Measurements from ENCODE around the gene SRXN1.

The SRXN1 gene

DNA sequence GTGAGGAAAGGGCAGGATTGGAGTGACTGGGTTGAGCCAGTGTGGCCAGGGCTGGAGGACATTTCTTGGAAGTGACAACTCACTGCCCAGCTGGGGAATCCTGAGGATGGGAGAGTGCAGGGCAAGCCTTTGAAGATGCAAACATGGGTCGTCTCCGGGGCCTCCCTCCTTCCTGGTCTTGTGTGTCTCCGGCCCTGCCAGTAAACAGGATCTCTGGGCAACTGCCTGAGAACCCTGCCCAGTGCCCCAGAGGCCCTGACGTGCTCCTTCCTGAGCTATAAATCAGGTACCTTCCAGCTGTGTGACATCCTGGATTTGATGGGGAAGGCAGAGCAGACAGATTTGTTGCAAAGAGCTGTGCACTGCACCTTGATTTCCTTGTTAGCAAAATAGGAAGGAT, 30.0 kb downstream of the SRXN1 start:
- H3K4me3 ChIP-seq (ENCODE audit: low read length), result no peak overlapping the region
- no peaks in the 10 kb centered on the region for H3K36me3 ChIP-seq (ENCODE audit: control insufficient read depth, low read depth, low read length)
- no peaks in the 10 kb centered on the region for H3K27me3 ChIP-seq (ENCODE audit: control insufficient read depth, insufficient read depth, low read length)
- peaks cover 3% of the 10 kb centered on the region for H3K4me1 ChIP-seq (ENCODE audit: control insufficient read depth, low read depth, low read length)
- H3K9me3 ChIP-seq (ENCODE audit: control insufficient read depth, low read depth, low read length), result no peaks in the 10 kb centered on the region
- no peak overlapping the region for H3K27ac ChIP-seq (ENCODE audit: low read length)
- no peak overlapping the region for H3K9ac ChIP-seq (ENCODE audit: low read length)

DNA sequence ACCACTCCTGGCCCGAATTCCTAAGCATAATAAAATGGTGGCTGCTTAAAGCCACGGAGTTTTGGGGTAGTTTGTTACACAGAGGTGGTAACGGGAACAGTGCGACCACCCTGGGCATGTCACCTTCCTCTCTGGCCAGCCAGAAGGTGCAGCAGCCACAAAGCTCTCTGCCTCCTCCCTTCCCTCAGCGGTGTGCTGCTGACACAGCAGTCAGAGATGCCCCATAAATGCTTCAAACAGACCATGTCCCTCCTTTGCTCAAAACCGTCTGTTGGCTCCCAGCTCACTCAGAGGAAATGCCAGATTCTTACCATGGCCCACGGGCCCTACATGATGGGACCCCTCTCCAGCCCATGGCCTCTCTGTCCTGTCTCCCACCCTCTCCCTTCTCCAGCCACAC, 30.8 kb downstream of the SRXN1 start:
- Histone ChIP-seq H3K4me1 (ENCODE audit: control insufficient read depth, low read depth, low read length) (peaks cover 3% of the 10 kb centered on the region), H3K27me3 (ENCODE audit: control insufficient read depth, insufficient read depth, low read length) (no peaks in the 10 kb centered on the region), H3K36me3 (ENCODE audit: control insufficient read depth, low read depth, low read length) (no peaks in the 10 kb centered on the region), H3K9me3 (ENCODE audit: control insufficient read depth, low read depth, low read length) (no peaks in the 10 kb centered on the region), H3K4me3 (ENCODE audit: low read length) (no peak overlapping the region), H3K9ac (ENCODE audit: low read length) (no peak overlapping the region), H3K27ac (ENCODE audit: low read length) (no peak overlapping the region)

GRCh38 chr20:621125-621756, 31.8 kb downstream of the SRXN1 start:
- no peaks in the 10 kb centered on the region for H3K27me3 ChIP-seq (ENCODE audit: control insufficient read depth, insufficient read depth, low read length)
- H3K4me3 ChIP-seq (ENCODE audit: low read length), result no peak overlapping the region
- H3K9me3 ChIP-seq (ENCODE audit: control insufficient read depth, low read depth, low read length), result no peaks in the 10 kb centered on the region
- H3K9ac ChIP-seq (ENCODE audit: low read length), result no peak overlapping the region
- no peaks in the 10 kb centered on the region for H3K36me3 ChIP-seq (ENCODE audit: control insufficient read depth, low read depth, low read length)
- no peak overlapping the region for H3K27ac ChIP-seq (ENCODE audit: low read length)
- H3K4me1 ChIP-seq (ENCODE audit: control insufficient read depth, low read depth, low read length), result peaks cover 6% of the 10 kb centered on the region

GRCh38 chr20:620246-620645, 32.8 kb downstream of the SRXN1 start:
- H3K4me3 ChIP-seq (ENCODE audit: low read length), result no peak overlapping the region
- no peak overlapping the region for H3K9ac ChIP-seq (ENCODE audit: low read length)
- no peak overlapping the region for H3K27ac ChIP-seq (ENCODE audit: low read length)
- H3K9me3 ChIP-seq (ENCODE audit: control insufficient read depth, low read depth, low read length), result no peaks in the 10 kb centered on the region
- no peaks in the 10 kb centered on the region for H3K36me3 ChIP-seq (ENCODE audit: control insufficient read depth, low read depth, low read length)
- peaks cover 6% of the 10 kb centered on the region for H3K4me1 ChIP-seq (ENCODE audit: control insufficient read depth, low read depth, low read length)
- no peaks in the 10 kb centered on the region for H3K27me3 ChIP-seq (ENCODE audit: control insufficient read depth, insufficient read depth, low read length)

GRCh38 chr20:618980-619379, 34.0 kb downstream of the SRXN1 start:
- Histone ChIP-seq H3K4me1 (ENCODE audit: control insufficient read depth, low read depth, low read length) (peaks cover 6% of the 10 kb centered on the region), H3K36me3 (ENCODE audit: control insufficient read depth, low read depth, low read length) (no peaks in the 10 kb centered on the region), H3K27me3 (ENCODE audit: control insufficient read depth, insufficient read depth, low read length) (no peaks in the 10 kb centered on the region), H3K27ac (ENCODE audit: low read length) (no peak overlapping the region), H3K9me3 (ENCODE audit: control insufficient read depth, low read depth, low read length) (no peaks in the 10 kb centered on the region), H3K9ac (ENCODE audit: low read length) (no peak overlapping the region), H3K4me3 (ENCODE audit: low read length) (no peak overlapping the region)

DNA sequence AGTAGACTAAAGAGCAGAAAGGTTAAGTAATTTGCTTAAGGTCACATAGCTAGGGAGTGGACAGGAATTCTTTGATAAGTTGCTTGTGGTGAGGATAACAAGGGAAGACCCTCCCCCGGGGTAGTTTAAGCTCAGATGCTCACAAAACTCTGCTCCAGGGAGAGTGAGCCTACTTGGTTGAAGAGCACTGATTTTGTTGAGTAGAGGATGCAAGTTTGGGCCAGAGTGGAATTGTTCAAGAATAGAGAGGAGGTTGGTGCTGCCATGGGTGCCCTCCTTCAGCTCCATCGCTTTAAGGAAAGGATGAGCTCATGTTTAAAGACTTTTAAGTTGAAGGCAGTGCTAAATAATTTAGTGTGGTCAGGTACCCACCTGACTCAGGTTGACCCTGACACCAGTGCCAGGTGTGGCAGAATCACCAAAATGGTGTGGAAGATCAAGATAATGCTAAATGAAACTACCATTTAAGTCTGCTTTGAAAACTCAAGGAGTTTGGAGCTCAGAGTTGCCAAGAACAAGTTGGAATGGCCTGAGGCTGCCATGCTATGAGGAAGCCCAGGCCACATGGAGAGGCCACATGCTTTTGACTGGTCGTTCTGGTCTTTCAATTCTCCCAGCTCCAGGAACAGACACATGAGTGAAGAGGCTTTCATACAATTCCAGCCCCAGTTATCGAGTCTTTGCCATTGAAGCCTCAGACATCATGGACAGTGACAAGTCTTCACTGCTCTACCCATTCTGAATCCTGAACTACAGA, 34.9 kb downstream of the SRXN1 start:
- Histone ChIP-seq H3K27ac (ENCODE audit: low read length) (no peak overlapping the region), H3K27me3 (ENCODE audit: control insufficient read depth, insufficient read depth, low read length) (no peaks in the 10 kb centered on the region), H3K4me3 (ENCODE audit: low read length) (no peak overlapping the region), H3K9ac (ENCODE audit: low read length) (no peak overlapping the region), H3K9me3 (ENCODE audit: control insufficient read depth, low read depth, low read length) (no peaks in the 10 kb centered on the region), H3K36me3 (ENCODE audit: control insufficient read depth, low read depth, low read length) (no peaks in the 10 kb centered on the region), H3K4me1 (ENCODE audit: control insufficient read depth, low read depth, low read length) (peaks cover 6% of the 10 kb centered on the region)

DNA sequence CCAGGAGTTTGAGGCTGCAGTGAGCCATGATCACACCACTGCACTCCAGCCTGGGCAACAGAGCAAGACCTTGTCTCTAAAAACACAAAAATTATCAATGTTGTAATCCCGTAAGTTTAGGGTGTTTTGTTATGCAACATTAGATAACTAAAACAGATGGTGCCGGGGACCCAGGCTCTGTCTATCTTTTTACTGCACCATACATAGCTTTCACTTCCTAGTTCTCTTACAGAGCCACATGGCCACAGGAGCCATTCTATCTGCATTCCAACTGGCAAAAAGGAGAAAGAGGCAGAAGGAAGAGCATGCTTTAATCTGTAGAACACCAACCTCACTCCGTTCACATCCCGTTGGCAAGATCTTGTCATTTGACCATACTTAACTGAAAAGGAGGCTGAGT, 37.5 kb downstream of the SRXN1 start:
- peaks cover 17% of the 10 kb centered on the region for H3K27me3 ChIP-seq (ENCODE audit: control insufficient read depth, insufficient read depth, low read length)

GRCh38 chr20:611843-612185, 41.2 kb downstream of the SRXN1 start:
- Histone ChIP-seq H3K9me3 (ENCODE audit: control insufficient read depth, low read depth, low read length) (no peaks in the 10 kb centered on the region), H3K4me1 (ENCODE audit: control insufficient read depth, low read depth, low read length) (peaks cover 15% of the 10 kb centered on the region), H3K9ac (ENCODE audit: low read length) (no peak overlapping the region), H3K27me3 (ENCODE audit: control insufficient read depth, insufficient read depth, low read length) (peaks cover 35% of the 10 kb centered on the region), H3K27ac (ENCODE audit: low read length) (no peak overlapping the region), H3K36me3 (ENCODE audit: control insufficient read depth, low read depth, low read length) (no peaks in the 10 kb centered on the region), H3K4me3 (ENCODE audit: low read length) (no peak overlapping the region)

More for the DNA sequence above, 37.5 kb downstream of the SRXN1 start:
- Histone ChIP-seq H3K9me3 (ENCODE audit: control insufficient read depth, low read depth, low read length) (no peaks in the 10 kb centered on the region), H3K4me3 (ENCODE audit: low read length) (no peak overlapping the region), H3K27ac (ENCODE audit: low read length) (no peak overlapping the region), H3K4me1 (ENCODE audit: control insufficient read depth, low read depth, low read length) (peaks cover 5% of the 10 kb centered on the region), H3K36me3 (ENCODE audit: control insufficient read depth, low read depth, low read length) (no peaks in the 10 kb centered on the region), H3K9ac (ENCODE audit: low read length) (no peak overlapping the region)

- Histone ChIP-seq H3K4me1 (ENCODE audit: control insufficient read depth, low read depth, low read length) (peaks cover 12% of the 10 kb centered on the region), H3K27ac (ENCODE audit: low read length) (no peak overlapping the region), H3K9me3 (ENCODE audit: control insufficient read depth, low read depth, low read length) (no peaks in the 10 kb centered on the region), H3K9ac (ENCODE audit: low read length) (no peak overlapping the region), H3K27me3 (ENCODE audit: control insufficient read depth, insufficient read depth, low read length) (peaks cover 35% of the 10 kb centered on the region), H3K36me3 (ENCODE audit: control insufficient read depth, low read depth, low read length) (no peaks in the 10 kb centered on the region), H3K4me3 (ENCODE audit: low read length) (no peak overlapping the region)
Observed at GRCh38 chr20:611047-611842, 41.8 kb downstream of the SRXN1 start.

GRCh38 chr20:610130-611046, 42.6 kb downstream of the SRXN1 start, which contains the start of gene TCF15:
Gene TCF15 (minus strand): TSS chr20:610309. CDS start chr20:610237, 72 bp downstream.
- no peak within 1 kb of the TSS for H3K27ac ChIP-seq (ENCODE audit: low read length)
- peaks cover 12% of the 10 kb centered on the region for H3K4me1 ChIP-seq (ENCODE audit: control insufficient read depth, low read depth, low read length)
- no peaks in the 10 kb centered on the region for H3K9me3 ChIP-seq (ENCODE audit: control insufficient read depth, low read depth, low read length)
- no peaks in the 10 kb centered on the region for H3K36me3 ChIP-seq (ENCODE audit: control insufficient read depth, low read depth, low read length)
- H3K27me3 ChIP-seq (ENCODE audit: control insufficient read depth, insufficient read depth, low read length), result peaks cover 35% of the 10 kb centered on the region
- H3K9ac ChIP-seq (ENCODE audit: low read length), result no peak within 1 kb of the TSS
- H3K4me3 ChIP-seq (ENCODE audit: low read length), result peak within 1 kb of the TSS; percentile 55
